ENCODE data around the gene SEPTIN3.
A peak's percentile ranks its signal among the peaks of the same experiment; 100 is the strongest.

Gene SEPTIN3

DNA sequence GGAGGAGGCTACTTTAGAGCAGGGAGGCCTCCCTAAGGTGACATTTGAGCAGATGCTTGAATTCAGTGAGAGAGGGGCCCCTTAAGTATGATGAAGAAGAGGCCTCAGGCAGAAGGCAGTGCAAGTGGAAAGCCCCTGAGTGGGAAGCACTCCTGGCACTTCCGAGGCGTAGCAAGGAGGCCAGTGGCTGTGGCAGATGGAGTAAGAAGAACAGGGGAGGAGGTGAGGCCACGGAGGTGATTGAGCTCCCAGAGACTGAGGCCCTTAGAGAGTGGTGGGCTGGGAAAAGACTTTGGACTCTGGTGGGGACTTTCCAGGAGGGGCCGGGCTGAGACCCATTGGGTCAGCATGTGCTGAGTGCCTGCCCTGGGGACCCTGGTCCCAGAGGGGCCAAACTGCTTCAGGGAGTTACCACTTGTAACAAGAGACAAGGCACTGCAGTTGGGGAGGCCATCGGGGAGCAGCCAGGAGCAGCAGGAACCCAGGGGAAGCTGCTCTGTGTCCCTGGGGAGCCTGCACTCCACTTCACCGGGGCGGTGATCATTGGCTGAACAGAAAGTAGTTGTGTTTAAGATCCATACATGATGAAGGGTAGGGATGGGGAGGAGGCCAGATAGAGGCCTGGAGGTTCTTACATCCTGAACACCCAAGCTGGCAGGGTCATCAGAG is 19.8 kb upstream of the SEPTIN3 start:
- ChIA-PET POLR2A (ENCODE audit: low non-redundant PET) (no interaction called here), CTCF (no interaction called here)
- DNase-seq (ENCODE audit: low spot score): no peak
- H3K27ac ChIP-seq: no peak overlapping the region
- TF ChIP-seq, protein P1, sequence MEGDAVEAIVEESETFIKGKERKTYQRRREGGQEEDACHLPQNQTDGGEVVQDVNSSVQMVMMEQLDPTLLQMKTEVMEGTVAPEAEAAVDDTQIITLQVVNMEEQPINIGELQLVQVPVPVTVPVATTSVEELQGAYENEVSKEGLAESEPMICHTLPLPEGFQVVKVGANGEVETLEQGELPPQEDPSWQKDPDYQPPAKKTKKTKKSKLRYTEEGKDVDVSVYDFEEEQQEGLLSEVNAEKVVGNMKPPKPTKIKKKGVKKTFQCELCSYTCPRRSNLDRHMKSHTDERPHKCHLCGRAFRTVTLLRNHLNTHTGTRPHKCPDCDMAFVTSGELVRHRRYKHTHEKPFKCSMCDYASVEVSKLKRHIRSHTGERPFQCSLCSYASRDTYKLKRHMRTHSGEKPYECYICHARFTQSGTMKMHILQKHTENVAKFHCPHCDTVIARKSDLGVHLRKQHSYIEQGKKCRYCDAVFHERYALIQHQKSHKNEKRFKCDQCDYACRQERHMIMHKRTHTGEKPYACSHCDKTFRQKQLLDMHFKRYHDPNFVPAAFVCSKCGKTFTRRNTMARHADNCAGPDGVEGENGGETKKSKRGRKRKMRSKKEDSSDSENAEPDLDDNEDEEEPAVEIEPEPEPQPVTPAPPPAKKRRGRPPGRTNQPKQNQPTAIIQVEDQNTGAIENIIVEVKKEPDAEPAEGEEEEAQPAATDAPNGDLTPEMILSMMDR (conservative IDR thresholded peaks at IDR 0.05; ENCODE audit: low read depth): no peak

DNA sequence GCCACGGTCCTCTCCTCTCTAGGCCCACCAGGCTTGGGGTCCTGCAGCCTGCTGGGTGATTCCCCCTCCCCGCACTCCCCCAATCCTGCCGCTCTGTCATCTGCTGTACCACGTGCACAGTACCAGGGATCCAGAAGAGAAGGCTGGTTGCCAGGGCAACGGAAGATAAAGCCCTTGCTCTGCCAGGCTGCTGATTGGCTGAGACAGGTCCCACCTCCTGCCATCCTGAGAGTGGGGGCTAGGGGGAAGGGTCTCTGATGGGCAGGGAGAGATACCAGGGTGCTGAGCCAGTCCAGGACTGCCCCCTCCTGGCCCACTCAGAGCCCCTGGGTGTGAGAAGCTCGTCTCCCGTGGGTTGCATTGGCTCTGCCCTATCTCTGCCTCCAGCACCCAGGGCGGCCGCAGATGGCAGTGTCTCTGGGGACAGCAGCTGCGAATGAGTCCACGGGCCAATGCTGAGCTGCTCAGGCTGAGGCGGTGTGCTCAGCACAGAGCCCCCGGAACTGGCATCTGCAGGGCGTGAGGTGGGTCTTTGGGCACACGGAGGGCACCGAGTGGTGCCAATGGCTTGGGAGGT is 17.3 kb upstream of the SEPTIN3 start, which contains the start of gene SMIM45:
Gene SMIM45 (plus strand): TSS at position 253 of the 577 bp plus-strand sequence.
- POLR2A ChIA-PET (ENCODE audit: low non-redundant PET): no interaction called here
- CTCF ChIA-PET: no interaction called here
- TF ChIP-seq, protein P1 (conservative IDR thresholded peaks at IDR 0.05; ENCODE audit: low read depth): no peak
- H3K27ac ChIP-seq: peak within 1 kb of the TSS; percentile 4; the same call in 1 of the 2 replicates
- no peak for DNase-seq (ENCODE audit: low spot score)

DNA sequence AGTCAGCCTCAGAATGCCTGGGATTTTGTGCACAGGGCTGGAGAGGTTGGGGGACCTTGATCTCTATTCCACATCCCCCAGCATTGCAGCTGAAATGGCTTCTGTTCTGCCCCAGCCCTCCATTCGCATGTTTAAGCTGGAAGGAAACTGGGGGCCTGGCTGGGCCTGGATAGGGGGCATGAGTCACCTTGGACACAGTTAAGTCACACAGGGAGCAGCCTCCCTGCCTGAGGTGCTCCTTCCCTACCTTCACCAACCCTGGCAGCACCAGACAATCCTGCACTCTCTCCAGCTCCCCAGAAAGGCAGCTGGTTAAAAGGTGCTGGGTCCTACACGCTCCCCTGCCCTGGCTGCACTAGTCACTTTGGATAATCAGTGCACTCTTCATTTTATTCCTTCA is 16.5 kb upstream of the SEPTIN3 start:
- ChIA-PET CTCF (no interaction called here), POLR2A (ENCODE audit: low non-redundant PET) (no interaction called here)
- TF ChIP-seq, protein P1 (conservative IDR thresholded peaks at IDR 0.05; ENCODE audit: low read depth): no peak
- H3K27ac ChIP-seq: peak overlapping the region; percentile 4; the same call in 1 of the 2 replicates
- DNase-seq (ENCODE audit: low spot score): no peak

DNA sequence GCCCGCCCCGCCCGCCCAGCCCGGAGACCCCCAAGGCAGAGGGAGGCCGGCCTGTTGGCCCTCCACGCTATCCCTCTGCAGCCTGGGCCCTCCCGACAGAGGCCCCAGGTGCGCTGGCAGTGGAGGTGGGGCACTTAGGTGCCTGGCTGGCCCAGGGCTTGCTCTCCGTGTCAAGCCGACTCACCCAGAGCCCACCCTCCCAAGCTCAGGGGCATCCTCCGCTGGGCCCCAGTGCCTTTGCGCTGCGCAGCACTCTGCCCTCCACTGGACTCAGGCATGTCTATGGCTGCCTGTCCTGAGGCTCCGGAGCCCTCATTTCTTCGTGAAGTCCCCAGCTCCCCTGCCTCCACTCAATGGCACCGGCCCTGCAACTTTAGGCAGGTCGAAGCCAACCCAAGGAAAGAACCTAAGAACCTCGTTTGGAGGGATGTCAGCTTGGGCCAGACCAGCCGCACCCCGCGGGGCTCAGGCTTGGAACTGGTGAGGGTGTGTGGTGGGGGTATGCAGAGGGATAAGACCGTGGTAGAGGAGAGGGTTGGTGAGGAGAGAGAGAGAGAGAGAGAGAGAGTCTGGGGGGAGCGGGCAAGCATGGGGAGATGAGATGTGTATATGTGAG is 11.2 kb upstream of the SEPTIN3 start:
- ChIA-PET POLR2A (ENCODE audit: low non-redundant PET) (no interaction called here), CTCF (interaction anchor here (1.0 kb wide), 1 partner anchor 261 kb away, joined by 3 read pairs; no protein-coding TSS in a partner anchor)
- TF ChIP-seq, protein P1 (conservative IDR thresholded peaks at IDR 0.05; ENCODE audit: low read depth): peak; percentile 18; the same call in 1 of the 2 replicates
- H3K27ac ChIP-seq: no peak overlapping the region
- no peak for DNase-seq (ENCODE audit: low spot score)

DNA sequence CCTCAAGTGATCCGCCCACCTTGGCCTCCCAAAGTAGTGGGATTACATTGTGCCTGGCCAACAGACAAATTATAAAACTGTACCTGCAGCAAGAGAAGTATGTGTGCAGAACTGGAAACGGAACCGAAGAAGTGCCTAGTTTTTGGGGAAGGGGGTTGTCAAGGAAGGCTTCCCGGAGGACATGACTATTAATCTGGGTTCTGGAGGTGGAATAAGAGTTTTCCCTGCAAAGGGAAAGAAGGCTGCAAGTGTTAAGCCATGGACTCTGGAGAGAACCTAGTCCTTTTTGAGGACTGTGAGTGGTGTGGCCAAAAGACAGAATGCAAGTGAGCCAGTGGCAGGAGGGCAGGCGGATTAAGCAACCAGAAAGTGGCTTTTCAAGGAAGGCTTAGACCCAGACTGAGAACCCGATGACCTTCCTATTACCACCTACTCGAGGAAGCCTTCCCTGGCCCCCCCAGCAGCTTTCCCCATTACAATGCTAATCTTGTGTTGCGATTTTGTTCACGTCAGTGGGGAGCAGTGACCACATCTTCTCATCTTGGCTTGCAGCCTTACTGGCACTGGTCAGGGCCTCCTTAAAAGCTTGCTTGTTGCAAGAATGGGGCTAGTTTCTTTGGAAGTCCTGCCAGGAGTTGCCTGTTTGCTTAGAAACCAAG is 5.7 kb upstream of the SEPTIN3 start:
- CTCF ChIA-PET: interaction anchor here (0.6 kb wide), 1 partner anchor 128 kb away, joined by 3 read pairs; no protein-coding TSS in a partner anchor
- H3K27ac ChIP-seq: peak overlapping the region; percentile 38
- no peak for DNase-seq (ENCODE audit: low spot score)
- TF ChIP-seq, protein P1 (conservative IDR thresholded peaks at IDR 0.05; ENCODE audit: low read depth): no peak
- POLR2A ChIA-PET (ENCODE audit: low non-redundant PET): no interaction called here

DNA sequence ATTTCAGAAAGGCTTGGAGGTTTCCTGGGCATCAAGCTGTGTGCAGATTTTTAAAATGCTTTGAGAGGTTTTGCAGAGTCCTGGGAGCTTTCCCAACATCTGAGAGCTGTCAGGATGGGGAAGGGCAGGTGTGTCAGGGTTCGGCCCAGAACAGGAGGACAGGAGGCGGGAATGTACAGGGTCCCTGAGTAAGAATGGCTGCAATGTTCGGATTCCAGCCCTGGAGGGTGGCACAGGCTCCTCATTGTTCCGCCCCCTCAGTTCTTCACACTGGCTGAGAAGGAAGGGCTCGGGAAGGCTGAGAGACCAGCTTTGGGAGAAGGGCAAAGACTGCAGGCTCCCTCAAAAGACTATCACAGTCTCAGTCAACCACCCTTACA is 5.1 kb upstream of the SEPTIN3 start:
- POLR2A ChIA-PET (ENCODE audit: low non-redundant PET): no interaction called here
- H3K27ac ChIP-seq: peak overlapping the region; percentile 38
- CTCF ChIA-PET: interaction anchor here (0.6 kb wide), 1 partner anchor 127 kb away, joined by 3 read pairs; no protein-coding TSS in a partner anchor
- TF ChIP-seq, protein P1 (conservative IDR thresholded peaks at IDR 0.05; ENCODE audit: low read depth): no peak
- DNase-seq (ENCODE audit: low spot score): no peak
